ENCODE data around the gene HELZ. TPM values are rescaled to one million over a fixed set of nuclear protein-coding genes. Genes with fewer than 3 reads are reported as not detected.

The HELZ gene
- total RNA-seq, 1 experiment from 2014 or later, result 49.8 TPM

GRCh38 chr17:67109111-67109510 is 135.9 kb downstream of the HELZ start:
- Histone ChIP-seq H4K5ac (ENCODE audit: insufficient read length, low read depth, low read length) (no peak overlapping the region), H3K9ac (ENCODE audit: extremely low read depth, insufficient read length, low read length) (no peak overlapping the region), H3K18ac (ENCODE audit: insufficient read length, low read depth, low read length) (no peak overlapping the region), H3K27me3 (ENCODE audit: insufficient read depth, low read length) (no peaks in the 10 kb centered on the region), H4K20me1 (ENCODE audit: control insufficient read depth, insufficient read depth, insufficient read length) (no peaks in the 10 kb centered on the region), H2BK15ac (ENCODE audit: low read depth, low read length) (no peak overlapping the region), H3K9me3 (ENCODE audit: control insufficient read depth, low read depth, low read length) (no peaks in the 10 kb centered on the region), H3K27ac (ENCODE audit: insufficient read length, low read depth, low read length) (no peak overlapping the region), H3K14ac (ENCODE audit: insufficient read depth, low read length) (no peak overlapping the region), H3K23me2 (ENCODE audit: insufficient read length, low read depth, low read length, poor library complexity, severe bottlenecking) (no peaks in the 10 kb centered on the region), H3K79me1 (ENCODE audit: insufficient read depth, low read depth, low read length, poor library complexity, severe bottlenecking) (no peaks in the 10 kb centered on the region), H2AK5ac (ENCODE audit: insufficient read length, low read length) (no peak overlapping the region), H3K4ac (ENCODE audit: low read depth, low read length) (no peak overlapping the region), H3T11ph (ENCODE audit: low read length) (no peak overlapping the region), H3K23ac (ENCODE audit: insufficient read length, low read depth, low read length) (no peak overlapping the region), H4K91ac (ENCODE audit: insufficient read length, low read depth, low read length) (no peak overlapping the region), H3K79me2 (ENCODE audit: insufficient read depth, low read length) (no peaks in the 10 kb centered on the region), H3K56ac (ENCODE audit: insufficient read length, low read depth, low read length) (no peak overlapping the region), H2BK120ac (ENCODE audit: low read depth, low read length, poor library complexity, severe bottlenecking) (no peak overlapping the region), H2BK20ac (ENCODE audit: low read depth, low read length, poor library complexity, severe bottlenecking) (no peak overlapping the region), H2BK5ac (ENCODE audit: insufficient read length, low read length) (no peak overlapping the region), H2AFZ (ENCODE audit: low read length) (no peak overlapping the region), H2BK12ac (ENCODE audit: insufficient read length, low read depth, low read length) (no peak overlapping the region), H4K8ac (replicated peaks; ENCODE audit: insufficient read length, low read depth, low read length) (no peak overlapping the region), H3K4me2 (ENCODE audit: insufficient read depth, insufficient read length, low read length) (no peak overlapping the region), H3K4me1 (ENCODE audit: insufficient read depth, low read length) (no peaks in the 10 kb centered on the region)
- H3K27ac Mint-ChIP-seq, result peak overlapping the region; percentile 8 to 40 (median 14); a peak in 4 of 7 replicates
- no peak overlapping the region for H3K4me3 Mint-ChIP-seq
- H3K4me1 Mint-ChIP-seq, result no peaks in the 10 kb centered on the region
- peaks cover 10 to 54% (median 35%) of the 10 kb centered on the region in 3 experiments; a peak in 6 of 7 replicates for H3K36me3 Mint-ChIP-seq (ENCODE audit: insufficient read depth in 1 of 3, low read depth in 3 of 3)
- DNase-seq, result no peak
- H3K27me3 Mint-ChIP-seq (ENCODE audit: low read depth), result no peaks in the 10 kb centered on the region
- no peaks in the 10 kb centered on the region for H3K9me3 Mint-ChIP-seq
- WGBS (ENCODE audit: extremely low coverage, insufficient read length, low lambda C conversion rate), result no CpG with 5 or more reads among the region's 5 CpGs
- no peak for TF ChIP-seq CTCF (conservative IDR thresholded peaks at IDR 0.05)

Data from H9 (cell line).